ENCODE data around the gene CHRNA4. TPM values are rescaled to one million over a fixed set of nuclear protein-coding genes. Genes with fewer than 3 reads are reported as not detected.

Gene CHRNA4
- total RNA-seq, 1 experiment from 2014 or later = 0.11 TPM

- H3K36me3 Mint-ChIP-seq (ENCODE audit: insufficient read depth, unreplicated experiment) = peaks cover 6% of the 10 kb centered on the region
- H3K27me3 Mint-ChIP-seq (ENCODE audit: insufficient read depth, unreplicated experiment) = peaks cover 17% of the 10 kb centered on the region
- no peaks in the 10 kb centered on the region for H3K36me3 ChIP-seq (ENCODE audit: control insufficient read depth, insufficient read depth, low read length)
- H3K27ac Mint-ChIP-seq (ENCODE audit: unreplicated experiment) = no peak overlapping the region
- no TSS peak for BruUV-seq (replicated peaks)
- ChIA-PET CTCF (no interaction called here), POLR2A (no interaction called here)
- no peak for DNase-seq
- H3K9me3 Mint-ChIP-seq (ENCODE audit: unreplicated experiment) = peaks cover 70% of the 10 kb centered on the region
- peaks cover 65% of the 10 kb centered on the region for H3K9me3 ChIP-seq
- no peaks in the 10 kb centered on the region for H3K4me1 Mint-ChIP-seq (ENCODE audit: low read depth, unreplicated experiment)
- intact Hi-C loops (cut with micrococcal nuclease; ENCODE audit: unreplicated experiment) = no loop called here
- H3K27me3 ChIP-seq (replicated peaks; ENCODE audit: control insufficient read depth, insufficient read depth, low read length) = no peaks in the 10 kb centered on the region
- no peak overlapping the region for H3K4me3 ChIP-seq (ENCODE audit: low read depth, low read length)
- no peaks in the 10 kb centered on the region for H3K4me1 ChIP-seq
- H3K4me3 Mint-ChIP-seq (ENCODE audit: unreplicated experiment) = no peak overlapping the region
- TF ChIP-seq, protein P1, sequence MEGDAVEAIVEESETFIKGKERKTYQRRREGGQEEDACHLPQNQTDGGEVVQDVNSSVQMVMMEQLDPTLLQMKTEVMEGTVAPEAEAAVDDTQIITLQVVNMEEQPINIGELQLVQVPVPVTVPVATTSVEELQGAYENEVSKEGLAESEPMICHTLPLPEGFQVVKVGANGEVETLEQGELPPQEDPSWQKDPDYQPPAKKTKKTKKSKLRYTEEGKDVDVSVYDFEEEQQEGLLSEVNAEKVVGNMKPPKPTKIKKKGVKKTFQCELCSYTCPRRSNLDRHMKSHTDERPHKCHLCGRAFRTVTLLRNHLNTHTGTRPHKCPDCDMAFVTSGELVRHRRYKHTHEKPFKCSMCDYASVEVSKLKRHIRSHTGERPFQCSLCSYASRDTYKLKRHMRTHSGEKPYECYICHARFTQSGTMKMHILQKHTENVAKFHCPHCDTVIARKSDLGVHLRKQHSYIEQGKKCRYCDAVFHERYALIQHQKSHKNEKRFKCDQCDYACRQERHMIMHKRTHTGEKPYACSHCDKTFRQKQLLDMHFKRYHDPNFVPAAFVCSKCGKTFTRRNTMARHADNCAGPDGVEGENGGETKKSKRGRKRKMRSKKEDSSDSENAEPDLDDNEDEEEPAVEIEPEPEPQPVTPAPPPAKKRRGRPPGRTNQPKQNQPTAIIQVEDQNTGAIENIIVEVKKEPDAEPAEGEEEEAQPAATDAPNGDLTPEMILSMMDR (IDR thresholded peaks at IDR 0.05; ENCODE audit: insufficient read depth in 1 of 2, low read depth in 1 of 2, low read length in 1 of 2, severe bottlenecking in 1 of 2, unreplicated experiment in 1 of 2) = no peak
Measured at GRCh38 chr20:63387917-63388316, 26.8 kb upstream of the CHRNA4 start.

DNA sequence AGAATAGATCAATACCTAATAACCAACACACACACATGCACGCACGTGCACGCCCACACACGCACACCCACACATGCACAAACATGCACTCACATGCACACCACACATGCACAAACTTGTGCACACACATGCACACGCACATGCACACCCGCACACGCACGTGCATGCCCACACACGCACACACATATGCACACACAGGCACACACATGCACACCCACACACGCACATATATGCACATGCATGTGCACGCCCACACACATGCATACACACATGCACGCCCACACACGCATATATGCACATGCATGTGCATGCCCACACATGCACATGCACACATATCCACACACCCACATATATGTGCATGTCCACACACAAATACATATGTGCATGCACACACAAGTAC, 26.2 kb upstream of the CHRNA4 start:
- intact Hi-C loops (cut with micrococcal nuclease; ENCODE audit: unreplicated experiment) = no loop called here
- no TSS peak for BruUV-seq (replicated peaks)
- no peak for DNase-seq
- ChIA-PET CTCF (no interaction called here), POLR2A (no interaction called here)
- peaks cover 6% of the 10 kb centered on the region for H3K36me3 Mint-ChIP-seq (ENCODE audit: insufficient read depth, unreplicated experiment)
- no peak overlapping the region for H3K4me3 Mint-ChIP-seq (ENCODE audit: unreplicated experiment)
- peaks cover 16% of the 10 kb centered on the region for H3K27me3 Mint-ChIP-seq (ENCODE audit: insufficient read depth, unreplicated experiment)
- Histone ChIP-seq H3K36me3 (ENCODE audit: control insufficient read depth, insufficient read depth, low read length) (no peaks in the 10 kb centered on the region), H3K4me1 (no peaks in the 10 kb centered on the region), H3K4me3 (ENCODE audit: low read depth, low read length) (no peak overlapping the region), H3K27me3 (replicated peaks; ENCODE audit: control insufficient read depth, insufficient read depth, low read length) (no peaks in the 10 kb centered on the region), H3K9me3 (peaks cover 61% of the 10 kb centered on the region)
- no peaks in the 10 kb centered on the region for H3K4me1 Mint-ChIP-seq (ENCODE audit: low read depth, unreplicated experiment)
- no peak overlapping the region for H3K27ac Mint-ChIP-seq (ENCODE audit: unreplicated experiment)
- TF ChIP-seq, protein P1 (IDR thresholded peaks at IDR 0.05; ENCODE audit: insufficient read depth in 1 of 2, low read depth in 1 of 2, low read length in 1 of 2, severe bottlenecking in 1 of 2, unreplicated experiment in 1 of 2) = no peak
- peaks cover 65% of the 10 kb centered on the region for H3K9me3 Mint-ChIP-seq (ENCODE audit: unreplicated experiment)

DNA sequence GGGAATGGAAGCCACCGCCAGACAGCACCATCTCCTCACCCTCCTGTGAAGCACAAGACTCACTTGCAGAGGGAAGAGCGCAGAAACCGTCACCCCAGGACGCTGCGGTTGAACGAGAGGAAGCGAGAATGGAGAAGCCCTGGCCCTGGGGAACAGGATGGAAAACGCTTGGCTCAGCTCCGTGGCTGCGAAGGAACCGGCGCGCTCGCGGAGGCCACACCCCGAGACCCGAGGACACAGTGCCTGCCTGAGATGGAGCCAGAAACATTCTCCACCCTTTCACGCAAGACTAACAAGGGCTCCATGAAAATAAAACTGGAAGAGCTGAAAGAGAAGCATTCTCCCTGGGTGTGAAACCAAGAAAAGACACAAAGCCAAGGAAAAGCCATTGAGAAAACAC, 25.3 kb upstream of the CHRNA4 start:
- Histone ChIP-seq H3K4me3 (ENCODE audit: low read depth, low read length) (no peak overlapping the region), H3K4me1 (no peaks in the 10 kb centered on the region), H3K9me3 (peaks cover 52% of the 10 kb centered on the region), H3K27me3 (replicated peaks; ENCODE audit: control insufficient read depth, insufficient read depth, low read length) (no peaks in the 10 kb centered on the region), H3K36me3 (ENCODE audit: control insufficient read depth, insufficient read depth, low read length) (no peaks in the 10 kb centered on the region)
- intact Hi-C loops (cut with micrococcal nuclease; ENCODE audit: unreplicated experiment) = no loop called here
- Mint-ChIP-seq H3K27me3 (ENCODE audit: insufficient read depth, unreplicated experiment) (peaks cover 14% of the 10 kb centered on the region), H3K27ac (ENCODE audit: unreplicated experiment) (no peak overlapping the region), H3K4me3 (ENCODE audit: unreplicated experiment) (no peak overlapping the region), H3K4me1 (ENCODE audit: low read depth, unreplicated experiment) (no peaks in the 10 kb centered on the region), H3K36me3 (ENCODE audit: insufficient read depth, unreplicated experiment) (peaks cover 6% of the 10 kb centered on the region), H3K9me3 (ENCODE audit: unreplicated experiment) (peaks cover 59% of the 10 kb centered on the region)
- ChIA-PET CTCF (no interaction called here), POLR2A (no interaction called here)
- no TSS peak for BruUV-seq (replicated peaks)
- DNase-seq = no peak
- TF ChIP-seq, protein P1 (IDR thresholded peaks at IDR 0.05; ENCODE audit: insufficient read depth in 1 of 2, low read depth in 1 of 2, low read length in 1 of 2, severe bottlenecking in 1 of 2, unreplicated experiment in 1 of 2) = no peak
